DOHH2 (cell line): Measurements from ENCODE around the gene CALML6.

Source experiments
- H3F3A ChIP-seq: fragments of 200-600 bp; sonication (generic), shearing (Covaris generic); 2 replicates; pipeline ENCODE4 v1.6.0; 2016; ENCODE audit warnings: antibody characterized with exemption, mild to moderate bottlenecking; ENCODE audit not compliant: control insufficient read depth, insufficient read depth
- H3K27ac ChIP-seq: fragments of 200-600 bp; sonication (generic); 2 replicates; pipeline ENCODE4 v1.5.1; 2014; ENCODE audit warnings: low read depth, mild to moderate bottlenecking, low read length, moderate library complexity
- H3K27me3 ChIP-seq: fragments of 200-600 bp; sonication (generic); 2 replicates; pipeline ENCODE4 v1.6.1; 2014; ENCODE audit warnings: mild to moderate bottlenecking, low read length, mixed read lengths; ENCODE audit not compliant: control insufficient read depth
- H3K36me3 ChIP-seq: fragments of 200-600 bp; sonication (generic); 2 replicates; pipeline ENCODE4 v1.6.1; 2014; ENCODE audit warnings: mild to moderate bottlenecking, low read length, moderate library complexity, mixed read lengths; ENCODE audit not compliant: control insufficient read depth
- H3K4me1 ChIP-seq: fragments of 200-600 bp; sonication (generic); 2 replicates; pipeline ENCODE4 v1.6.1; 2014; ENCODE audit warnings: mild to moderate bottlenecking, low read length, mixed read lengths; ENCODE audit not compliant: control insufficient read depth
- H3K4me2 ChIP-seq: fragments of 200-600 bp; sonication (generic); 2 replicates; pipeline ENCODE4 v1.6.0; 2014; ENCODE audit warnings: mild to moderate bottlenecking, low read length, moderate library complexity
- H3K4me3 ChIP-seq: fragments of 200-600 bp; sonication (generic); 2 replicates; pipeline ENCODE4 v1.5.1; 2014; ENCODE audit warnings: mild to moderate bottlenecking, low read length, mixed read lengths
- H3K79me2 ChIP-seq: fragments of 200-600 bp; sonication (generic); 2 replicates; pipeline ENCODE4 v1.6.1; 2014; ENCODE audit warnings: mild to moderate bottlenecking, low read length, mixed read lengths; ENCODE audit not compliant: control insufficient read depth
- H3K9me2 ChIP-seq: fragments of 200-600 bp; sonication (generic); replicated peaks from 2 replicates; pipeline ENCODE4 v1.6.1; 2014; ENCODE audit warnings: mild to moderate bottlenecking, low read length, mixed read lengths; ENCODE audit not compliant: control insufficient read depth
- H3K9me3 ChIP-seq: fragments of 200-600 bp; sonication (generic); 2 replicates; pipeline ENCODE4 v1.6.1; 2014; ENCODE audit warnings: antibody characterized with exemption, low read length, mixed read lengths; ENCODE audit not compliant: control insufficient read depth, insufficient read depth
- H4K20me1 ChIP-seq: fragments of 200-600 bp; sonication (generic); 2 replicates; pipeline ENCODE4 v1.6.0; 2014; ENCODE audit warnings: low read depth, mild to moderate bottlenecking, antibody characterized with exemption, low read length, moderate library complexity; ENCODE audit not compliant: control insufficient read depth, insufficient read depth
- CTCF ChIP-seq: fragments of 200-600 bp; sonication (generic); IDR thresholded peaks from one replicate; pipeline ENCODE4 v1.5.1; 2014; ENCODE audit warnings: antibody characterized with exemption, mild to moderate bottlenecking, low read depth, low read length; ENCODE audit not compliant: poor library complexity, severe bottlenecking
- EZH2phosphoT487 ChIP-seq: fragments of 200-600 bp; sonication (generic); IDR thresholded peaks from 2 replicates; pipeline ENCODE4 v1.6.1; 2017; ENCODE audit warnings: borderline replicate concordance, mild to moderate bottlenecking, antibody characterized with exemption, low read length, moderate library complexity, mixed read lengths

CALML6 gene

GRCh38 chr1:1903224-1903623, 11.8 kb upstream of the CALML6 start:
- H3K79me2 ChIP-seq, result peaks cover 5% of the 10 kb centered on the region
- H4K20me1 ChIP-seq, result no peaks in the 10 kb centered on the region
- peaks cover 45% of the 10 kb centered on the region for H3K4me1 ChIP-seq
- no peaks in the 10 kb centered on the region for H3K27me3 ChIP-seq
- H3K4me2 ChIP-seq, result no peak overlapping the region
- H3K9me3 ChIP-seq, result peaks cover 4% of the 10 kb centered on the region; the same call in 1 of the 2 replicates
- no peaks in the 10 kb centered on the region for H3K9me2 ChIP-seq
- H3K27ac ChIP-seq, result no peak overlapping the region
- H3F3A ChIP-seq, result peaks cover 4% of the 10 kb centered on the region; the same call in 1 of the 2 replicates
- H3K4me3 ChIP-seq, result no peak overlapping the region
- TF ChIP-seq EZH2phosphoT487 (no peak), CTCF (no peak)
- no peaks in the 10 kb centered on the region for H3K36me3 ChIP-seq

GRCh38 chr1:1906185-1907097, 8.6 kb upstream of the CALML6 start:
- peak overlapping the region; percentile 81; the same call in 1 of the 2 replicates for H3K4me3 ChIP-seq
- H3K27me3 ChIP-seq, result 0 out of 2 replicates have a peak, but pooled peaks cover under 1% of the 10 kb centered on the region
- peak overlapping the region; percentile 65 for H3K27ac ChIP-seq
- peak overlapping the region; percentile 93 for H3K4me2 ChIP-seq
- H3K36me3 ChIP-seq, result no peaks in the 10 kb centered on the region
- TF ChIP-seq CTCF, result peak; percentile 97
- TF ChIP-seq EZH2phosphoT487, result no peak
- H3F3A ChIP-seq, result no peaks in the 10 kb centered on the region; the same call in 1 of the 2 replicates
- no peaks in the 10 kb centered on the region for H3K9me2 ChIP-seq
- H3K4me1 ChIP-seq, result peaks cover 48% of the 10 kb centered on the region
- peaks cover 7% of the 10 kb centered on the region for H3K79me2 ChIP-seq
- H4K20me1 ChIP-seq, result no peaks in the 10 kb centered on the region
- H3K9me3 ChIP-seq, result no peaks in the 10 kb centered on the region

- H4K20me1 ChIP-seq, result no peaks in the 10 kb centered on the region
- peak overlapping the region; percentile 65 for H3K27ac ChIP-seq
- H3K4me3 ChIP-seq, result peak overlapping the region; percentile 81
- no peak for TF ChIP-seq CTCF
- TF ChIP-seq EZH2phosphoT487, result no peak
- H3K4me1 ChIP-seq, result peaks cover 41% of the 10 kb centered on the region
- H3K4me2 ChIP-seq, result peak overlapping the region; percentile 93
- no peaks in the 10 kb centered on the region for H3K9me2 ChIP-seq
- H3K36me3 ChIP-seq, result no peaks in the 10 kb centered on the region
- H3K79me2 ChIP-seq, result peaks cover 7% of the 10 kb centered on the region
- no peaks in the 10 kb centered on the region; the same call in 1 of the 2 replicates for H3F3A ChIP-seq
- 0 out of 2 replicates have a peak, but pooled peaks cover 2% of the 10 kb centered on the region for H3K27me3 ChIP-seq
- H3K9me3 ChIP-seq, result no peaks in the 10 kb centered on the region
Measured at GRCh38 chr1:1907098-1907736, 7.8 kb upstream of the CALML6 start.
